ENCODE data around the gene CBX8.

DNA sequence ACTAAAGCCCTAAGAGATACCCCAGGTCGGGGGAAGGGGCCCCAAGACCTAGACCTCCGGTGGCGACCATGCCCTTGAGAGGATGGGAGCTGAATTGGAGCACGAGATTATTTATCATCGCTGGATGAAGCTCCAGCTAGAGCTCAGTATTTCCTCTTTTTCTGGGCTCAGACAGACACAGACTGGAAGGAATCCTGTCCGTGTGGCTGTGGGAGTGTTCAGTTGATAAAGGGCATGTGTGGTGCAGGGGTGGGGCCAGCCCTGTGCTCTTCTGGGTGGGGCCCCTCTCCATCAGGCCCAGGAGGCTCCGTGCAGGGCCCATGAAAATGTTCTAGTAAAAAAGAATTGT lies 48.7 kb upstream of the CBX8 start:
- no peak for TF ChIP-seq POLR2A (IDR thresholded peaks at IDR 0.05)
- no peak for TF ChIP-seq CTCF (IDR thresholded peaks at IDR 0.05 in 8 of 11, conservative IDR thresholded peaks at IDR 0.05 in 3 of 11)

Data from spleen (tissue), 7 donors.